Tongue (tissue), 2 donors: ENCODE data around the gene SORBS2. TPM values are rescaled to one million over a fixed set of nuclear protein-coding genes. Genes with fewer than 3 reads are reported as not detected.

Experiments
- DNase-seq: peaks from one replicate; pipeline ENCODE4 v3.0.0-alpha.2; 2015
- total RNA-seq: library from RNA; depleted of rRNA; stranded (reverse); fragments of >200 nt; gene quantifications from one replicate; pipeline ENCODE4 v1.2.3, GENCODE V29; 2014

The SORBS2 gene
- total RNA-seq, 1 donor from 2014 or later: 49.2 TPM

GRCh38 chr4:185800266-185800945 lies 11.6 kb downstream of the SORBS2 start:
- no peak for DNase-seq

- no peak for DNase-seq
Measured at GRCh38 chr4:185799442-185799841, 12.6 kb downstream of the SORBS2 start.

GRCh38 chr4:185797596-185798338 lies 14.2 kb downstream of the SORBS2 start:
- no peak for DNase-seq

- no peak for DNase-seq
Measured at GRCh38 chr4:185797018-185797417, 15.0 kb downstream of the SORBS2 start.

- no peak for DNase-seq
Measured at GRCh38 chr4:185796176-185796575, 15.8 kb downstream of the SORBS2 start.

- no peak for DNase-seq
Measured at GRCh38 chr4:185794637-185795036, 17.4 kb downstream of the SORBS2 start.

- DNase-seq: no peak
Measured at GRCh38 chr4:185793716-185794115, 18.3 kb downstream of the SORBS2 start.

- DNase-seq: no peak
Measured at GRCh38 chr4:185793116-185793485, 18.9 kb downstream of the SORBS2 start.

GRCh38 chr4:185792384-185793115 lies 19.4 kb downstream of the SORBS2 start:
- peak; percentile 85 for DNase-seq

- peak; percentile 20 for DNase-seq
Measured at GRCh38 chr4:185787926-185788679, 23.9 kb downstream of the SORBS2 start.

GRCh38 chr4:185786422-185786821 lies 25.6 kb downstream of the SORBS2 start:
- peak; percentile 36 for DNase-seq

- DNase-seq: no peak
Measured at GRCh38 chr4:185783574-185783973, 28.4 kb downstream of the SORBS2 start.

GRCh38 chr4:185782523-185782922 lies 29.5 kb downstream of the SORBS2 start:
- DNase-seq: no peak

- no peak for DNase-seq
Measured at GRCh38 chr4:185781555-185782215, 30.3 kb downstream of the SORBS2 start.

- DNase-seq: no peak
Measured at GRCh38 chr4:185780472-185780871, 31.5 kb downstream of the SORBS2 start.

- DNase-seq: no peak
Measured at GRCh38 chr4:185779517-185779916, 32.5 kb downstream of the SORBS2 start.

- peak; percentile 26 for DNase-seq
Measured at GRCh38 chr4:185778307-185778706, 33.7 kb downstream of the SORBS2 start.

- no peak for DNase-seq
Measured at GRCh38 chr4:185775792-185776555, 36.0 kb downstream of the SORBS2 start.

- DNase-seq: peak; percentile 53
Measured at GRCh38 chr4:185774845-185775680, 36.9 kb downstream of the SORBS2 start.

GRCh38 chr4:185774131-185774653 lies 37.8 kb downstream of the SORBS2 start:
- peak; percentile 24 for DNase-seq
